Right renal pelvis (tissue), 4 donors: ENCODE results near the gene PHACTR3. TPM values are rescaled to one million over a fixed set of nuclear protein-coding genes. Genes with fewer than 3 reads are reported as not detected.

Source experiments
- DNase-seq, 4 donors: peaks; one replicate each; pipeline ENCODE4 v3.0.0-alpha.2; 2013; ENCODE audit warnings: low read depth in 4 of 4, low spot score in 3 of 4, missing footprints in 1 of 4
- polyA plus RNA-seq, 4 donors: library from polyadenylated mRNA; unstranded; fragments of 120-200 nt; gene quantifications; one replicate each; pipeline ENCODE4 v1.2.1, GENCODE V29; 2013; ENCODE audit not compliant: insufficient read length in 4 of 4

Gene PHACTR3
- polyA plus RNA-seq, 4 donors = 9.7 to 13.9 (median 13.0) TPM

DNA sequence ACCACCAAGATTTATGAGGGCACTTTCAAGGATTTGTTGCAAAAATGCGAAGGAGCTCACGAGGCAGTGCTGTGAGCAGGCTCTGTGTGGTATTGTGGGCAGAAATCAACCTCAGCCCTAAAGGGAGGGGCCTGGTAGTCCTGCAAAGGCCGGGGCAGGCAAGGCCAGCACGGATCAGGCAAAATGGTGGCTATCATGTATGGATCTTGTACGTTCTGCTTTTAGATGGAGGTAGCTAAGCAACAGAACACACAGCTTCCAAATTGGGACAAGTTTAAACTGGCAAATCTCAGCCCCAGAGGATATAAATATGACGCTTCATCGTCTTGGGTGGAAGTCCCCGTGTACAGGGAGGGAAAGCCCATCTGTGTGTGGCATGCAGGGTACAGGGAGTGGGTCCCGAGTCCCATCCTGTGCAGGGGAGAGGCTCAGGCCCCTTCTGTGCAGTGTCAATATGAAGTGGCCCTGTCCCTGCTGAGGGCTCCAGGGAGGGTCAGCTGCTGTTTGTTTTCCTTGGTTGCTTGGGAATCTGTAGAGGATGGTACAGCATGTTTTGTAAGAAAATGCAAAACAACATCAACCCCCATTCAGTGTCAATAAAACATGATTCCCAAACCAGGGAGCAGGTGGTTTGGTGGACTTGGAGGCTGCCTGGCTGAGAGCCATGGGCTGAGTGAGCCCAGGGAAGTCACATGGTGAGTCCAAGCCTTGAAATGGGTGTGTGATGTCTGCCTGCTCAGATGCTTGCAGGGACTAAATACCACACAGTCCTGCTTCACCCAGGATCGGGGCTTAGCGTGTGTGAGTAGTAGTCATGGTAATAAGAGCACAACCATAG, 216.1 kb downstream of the PHACTR3 start:
- no peak for DNase-seq

- DNase-seq = no peak
Measured at GRCh38 chr20:59821201-59821600, 216.9 kb downstream of the PHACTR3 start.

- no peak for DNase-seq
Measured at GRCh38 chr20:59821788-59822187, 217.4 kb downstream of the PHACTR3 start.

DNA sequence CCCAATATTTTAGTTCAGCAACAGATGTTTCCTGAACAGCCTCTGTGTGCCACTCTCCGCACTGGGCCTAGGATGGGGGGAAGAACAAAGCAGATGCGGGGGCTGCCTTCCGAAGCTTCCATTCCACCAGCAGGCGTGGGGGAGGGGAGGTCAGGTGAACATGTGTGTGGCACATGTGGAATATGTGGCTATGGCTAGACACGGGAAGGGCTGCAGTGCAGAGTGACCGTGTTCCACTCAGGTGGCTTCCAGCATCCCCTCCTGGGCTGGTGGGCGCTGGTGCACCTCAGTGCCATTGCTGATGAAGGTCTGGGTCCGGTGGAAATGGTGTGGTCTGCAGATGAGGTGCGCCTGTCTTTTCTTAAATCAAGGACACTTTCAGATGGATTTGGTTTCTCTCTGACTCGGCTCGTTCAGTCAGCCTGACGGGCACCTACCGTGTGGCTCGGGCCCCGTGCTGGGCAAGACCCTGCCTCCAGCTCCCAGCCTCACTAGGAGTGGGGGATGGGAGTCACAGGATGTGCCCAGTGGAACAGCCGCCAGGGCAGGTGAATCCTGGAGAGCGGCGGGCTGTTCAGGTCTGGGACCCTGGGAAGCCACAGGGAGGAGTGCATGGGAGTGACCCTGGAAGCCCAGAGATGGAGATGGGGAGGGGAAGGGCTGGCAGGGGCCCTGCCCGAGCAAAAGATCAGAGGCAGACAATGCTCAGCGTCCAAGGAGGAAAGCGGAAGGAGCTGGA, 218.1 kb downstream of the PHACTR3 start:
- no peak for DNase-seq

GRCh38 chr20:59823030-59823423, 218.7 kb downstream of the PHACTR3 start:
- DNase-seq = no peak

DNA sequence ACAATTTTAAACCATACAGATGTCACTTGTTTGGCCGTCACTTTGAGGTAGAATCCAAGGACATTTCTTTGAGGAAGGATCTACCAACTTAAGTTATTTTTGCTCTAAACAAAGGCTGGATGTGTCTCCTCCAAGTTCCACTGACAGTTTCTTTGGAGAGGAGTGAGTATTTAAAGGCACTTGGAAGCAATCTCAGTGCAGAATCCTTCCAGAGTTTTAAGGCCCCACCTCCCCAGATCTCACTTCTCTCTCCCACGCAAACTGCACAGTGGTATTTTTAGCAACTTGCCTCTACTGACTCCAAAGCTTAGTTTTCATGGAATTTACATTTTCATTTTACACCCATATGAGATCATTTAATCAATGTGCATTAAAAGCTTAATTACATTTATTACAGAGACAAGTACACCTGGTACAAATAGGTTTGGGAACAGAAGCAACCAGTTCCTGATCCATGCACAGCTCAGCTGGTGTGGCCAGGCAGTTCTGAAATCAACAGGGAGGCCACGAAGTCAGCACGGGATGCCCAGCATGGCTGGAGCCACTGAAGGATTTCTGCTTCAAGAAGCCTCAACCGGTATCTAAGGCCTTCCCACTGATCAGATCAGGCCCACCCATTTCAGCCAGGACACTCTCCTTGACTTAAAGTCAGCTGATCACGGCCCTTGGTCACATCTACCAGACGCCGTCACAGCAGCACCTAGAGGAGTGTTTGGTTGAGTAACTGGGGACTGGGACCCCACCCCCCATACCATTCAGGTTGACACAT, 219.3 kb downstream of the PHACTR3 start:
- DNase-seq = no peak

- no peak for DNase-seq
Measured at GRCh38 chr20:59824711-59825562, 220.6 kb downstream of the PHACTR3 start.

DNA sequence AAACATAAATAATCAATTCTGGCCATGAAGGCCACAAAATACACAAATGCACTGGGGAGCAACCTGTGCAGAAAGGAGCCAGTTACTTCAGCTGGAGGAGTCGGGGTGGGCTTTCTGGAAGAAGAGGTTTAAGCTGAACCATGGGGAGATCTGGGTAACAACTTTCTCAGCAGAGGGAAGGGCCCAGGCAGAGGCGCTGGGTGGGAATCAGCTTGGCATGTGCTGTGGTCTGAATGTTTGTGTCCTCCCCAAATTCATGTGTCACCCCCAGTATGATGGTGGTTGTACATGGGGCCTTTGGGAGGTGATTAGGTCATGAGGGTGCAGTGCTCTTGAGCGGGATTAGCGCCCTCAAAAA, 221.2 kb downstream of the PHACTR3 start:
- DNase-seq = no peak

- no peak for DNase-seq
Measured at GRCh38 chr20:59825944-59826759, 221.8 kb downstream of the PHACTR3 start.

DNA sequence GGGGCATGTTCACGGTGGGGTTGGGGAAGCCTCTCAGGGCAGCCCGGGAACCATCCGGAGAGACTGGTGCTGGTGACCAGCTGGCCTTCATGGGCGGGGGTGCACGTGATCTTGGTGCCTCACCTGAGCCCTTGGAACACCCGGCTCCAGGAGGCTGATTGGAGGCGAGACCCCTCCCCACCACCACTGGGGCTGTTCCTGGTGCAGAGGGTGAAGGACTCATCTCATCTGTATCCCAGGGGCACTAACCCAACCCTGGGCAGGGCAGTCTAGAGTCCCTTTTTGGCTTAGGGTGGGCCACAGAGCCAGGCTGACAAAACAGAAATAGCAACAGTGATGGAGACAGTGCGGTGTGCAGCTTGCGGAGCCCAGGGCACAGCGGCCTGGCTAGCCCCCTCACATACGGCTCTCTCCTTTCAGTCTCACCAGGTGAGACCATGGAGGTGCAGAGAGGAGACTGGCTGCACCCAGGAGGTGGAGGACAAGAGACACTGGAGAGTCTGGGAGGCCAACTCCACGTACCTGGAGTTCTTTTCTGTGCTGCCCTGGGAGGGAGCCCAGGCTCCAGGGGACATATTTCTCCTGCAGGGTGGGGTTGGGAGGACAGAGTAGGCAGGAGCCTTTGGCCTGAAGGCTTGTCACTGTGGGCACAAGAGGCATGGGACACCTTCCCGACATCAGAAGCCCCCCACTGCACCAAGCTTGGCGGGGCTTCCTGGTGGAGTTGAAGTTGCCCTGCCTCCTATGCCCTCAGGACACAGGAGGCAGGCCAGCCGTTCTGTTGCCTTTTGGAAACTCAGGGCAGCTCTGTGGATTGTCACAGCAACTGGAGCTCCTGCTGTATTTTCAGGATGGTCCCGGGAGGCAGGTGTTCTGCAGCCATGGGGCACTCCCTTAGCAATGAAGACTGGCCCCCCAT, 223.1 kb downstream of the PHACTR3 start:
- DNase-seq = no peak

DNA sequence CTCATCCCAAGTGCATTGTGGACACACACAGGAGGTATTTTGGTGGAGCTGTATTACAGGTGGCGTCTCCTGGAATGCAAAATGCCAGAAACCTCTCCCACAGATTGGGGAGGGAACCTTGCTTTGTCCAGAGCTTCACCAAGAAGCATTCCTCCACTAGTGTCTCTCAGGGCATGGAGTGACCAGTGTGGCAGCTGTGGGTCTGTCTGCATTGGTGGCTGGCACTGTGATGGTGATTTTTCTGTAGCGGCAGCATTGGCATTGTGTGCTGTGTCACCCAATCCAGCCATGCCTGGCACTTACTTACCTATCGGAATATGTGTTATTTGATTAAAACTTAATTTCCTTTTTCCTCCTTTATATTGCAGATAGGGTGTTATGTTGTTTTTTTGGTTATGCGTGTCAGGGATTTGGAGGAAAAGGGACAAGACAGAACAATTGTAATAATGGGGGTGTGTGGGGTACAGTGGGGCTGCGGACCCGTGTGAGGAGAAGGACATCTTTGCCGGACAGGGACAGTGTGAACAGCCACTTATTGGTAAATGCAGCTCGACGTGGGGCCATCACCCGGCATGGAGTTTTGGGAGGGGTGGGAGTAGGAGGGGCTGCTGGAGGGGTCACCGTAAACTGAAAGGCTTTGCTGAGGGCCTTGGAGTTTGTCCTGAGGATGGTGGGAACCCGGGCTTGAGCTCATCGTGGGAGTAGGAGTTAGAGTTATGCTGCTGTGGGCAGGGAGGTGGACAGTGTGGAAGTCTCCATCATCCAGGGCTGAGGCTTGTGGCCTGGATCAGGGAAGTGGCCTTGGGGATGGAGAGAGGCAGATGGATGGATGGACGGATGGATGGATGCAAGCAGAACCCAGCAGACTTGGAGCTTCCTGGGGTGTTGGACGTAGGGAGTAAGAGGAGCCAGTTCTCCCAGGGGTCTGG, 224.0 kb downstream of the PHACTR3 start:
- DNase-seq = no peak

DNA sequence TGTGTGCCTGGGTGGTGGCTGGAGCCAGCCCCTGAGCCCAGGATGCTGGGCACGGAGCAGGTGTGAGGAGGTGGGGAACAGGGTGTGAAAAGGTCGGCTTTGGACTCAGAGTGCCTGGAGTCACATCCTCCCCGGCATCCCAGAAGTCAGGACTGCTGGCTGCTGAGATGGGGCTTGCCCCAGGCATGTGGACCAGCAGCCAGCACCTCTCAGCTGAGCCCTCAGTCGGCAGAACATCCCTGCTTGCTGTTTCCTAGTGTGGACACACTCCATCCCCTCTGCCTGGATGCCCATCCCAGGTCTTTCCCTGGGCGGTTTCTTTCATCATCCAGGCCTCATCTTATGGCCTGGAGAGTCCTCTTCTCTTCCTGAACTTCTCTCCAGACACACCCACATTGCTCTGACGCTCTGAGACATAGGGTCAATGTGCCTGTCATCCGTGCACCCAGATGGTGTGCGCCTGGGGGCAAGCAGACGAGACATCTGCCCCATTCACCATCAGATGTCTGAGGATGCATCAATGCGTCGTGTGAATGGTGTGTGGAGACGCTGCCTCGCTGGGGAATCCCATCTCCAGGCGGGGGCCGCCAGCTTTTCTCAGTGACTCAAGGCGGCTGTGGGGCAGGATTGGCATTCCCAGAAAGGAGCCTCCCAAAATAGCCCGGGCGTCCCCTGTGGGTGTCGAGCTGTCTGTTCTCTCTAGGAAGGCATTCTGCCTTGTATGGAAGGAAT, 224.9 kb downstream of the PHACTR3 start:
- no peak for DNase-seq

DNA sequence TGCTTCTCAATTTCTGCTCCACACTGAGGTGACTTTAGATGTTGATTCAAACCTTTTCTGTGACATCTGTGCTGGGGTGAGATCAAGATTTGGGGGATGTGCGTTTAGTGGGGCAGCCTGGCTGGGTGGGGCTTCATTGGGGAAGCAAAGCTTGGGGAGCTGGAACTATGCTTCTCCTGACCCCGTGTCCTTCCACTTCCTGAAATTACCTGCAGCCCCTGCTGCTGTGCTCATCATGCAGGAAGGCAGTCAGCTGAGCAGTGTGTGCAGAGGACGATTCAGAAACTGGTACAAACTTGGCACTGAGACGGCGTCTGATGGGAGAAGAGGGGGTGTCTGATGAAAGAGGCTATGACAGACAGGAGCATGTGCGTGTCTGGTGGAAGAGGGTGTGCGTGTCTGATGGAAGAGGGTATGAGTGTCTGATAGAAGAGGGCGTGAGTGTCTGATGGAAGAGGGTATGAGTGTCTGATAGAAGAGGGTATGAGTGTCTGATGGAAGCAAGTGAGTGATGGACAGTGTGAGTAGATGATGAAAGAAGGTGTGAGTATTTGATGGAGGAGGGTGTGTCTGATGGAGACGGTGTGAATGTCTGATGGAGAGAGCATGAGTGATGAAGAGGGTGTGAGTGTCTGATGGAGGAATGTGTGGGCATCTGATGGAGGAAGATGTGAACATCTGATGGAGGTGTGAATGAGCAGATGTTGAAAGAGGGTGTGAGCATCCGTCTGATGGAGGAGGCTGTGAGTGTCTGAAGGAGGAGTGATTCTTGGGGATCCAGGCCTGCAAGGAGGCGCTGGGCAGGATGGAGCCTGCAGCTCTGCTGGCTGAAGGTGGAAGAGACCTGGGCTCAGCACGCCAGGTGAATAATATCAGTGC, 225.7 kb downstream of the PHACTR3 start:
- no peak for DNase-seq

DNA sequence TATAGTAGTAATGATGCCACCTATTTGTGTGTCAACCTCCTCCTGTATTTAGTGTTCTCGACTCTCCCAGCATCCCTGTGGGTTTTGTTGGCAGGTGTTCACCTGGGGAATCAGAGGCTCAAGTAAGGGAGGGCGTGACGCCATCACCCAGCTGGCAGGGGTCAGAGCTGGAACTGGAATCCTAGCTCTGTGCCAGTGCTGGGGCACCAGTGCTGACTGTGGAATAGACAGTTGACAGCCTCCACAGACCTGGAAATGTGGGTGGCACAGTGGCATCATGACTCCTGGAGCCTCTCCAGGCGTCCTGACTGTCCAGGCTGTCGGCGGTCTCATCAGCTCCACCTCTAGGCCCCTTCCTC, 226.3 kb downstream of the PHACTR3 start:
- no peak for DNase-seq

DNA sequence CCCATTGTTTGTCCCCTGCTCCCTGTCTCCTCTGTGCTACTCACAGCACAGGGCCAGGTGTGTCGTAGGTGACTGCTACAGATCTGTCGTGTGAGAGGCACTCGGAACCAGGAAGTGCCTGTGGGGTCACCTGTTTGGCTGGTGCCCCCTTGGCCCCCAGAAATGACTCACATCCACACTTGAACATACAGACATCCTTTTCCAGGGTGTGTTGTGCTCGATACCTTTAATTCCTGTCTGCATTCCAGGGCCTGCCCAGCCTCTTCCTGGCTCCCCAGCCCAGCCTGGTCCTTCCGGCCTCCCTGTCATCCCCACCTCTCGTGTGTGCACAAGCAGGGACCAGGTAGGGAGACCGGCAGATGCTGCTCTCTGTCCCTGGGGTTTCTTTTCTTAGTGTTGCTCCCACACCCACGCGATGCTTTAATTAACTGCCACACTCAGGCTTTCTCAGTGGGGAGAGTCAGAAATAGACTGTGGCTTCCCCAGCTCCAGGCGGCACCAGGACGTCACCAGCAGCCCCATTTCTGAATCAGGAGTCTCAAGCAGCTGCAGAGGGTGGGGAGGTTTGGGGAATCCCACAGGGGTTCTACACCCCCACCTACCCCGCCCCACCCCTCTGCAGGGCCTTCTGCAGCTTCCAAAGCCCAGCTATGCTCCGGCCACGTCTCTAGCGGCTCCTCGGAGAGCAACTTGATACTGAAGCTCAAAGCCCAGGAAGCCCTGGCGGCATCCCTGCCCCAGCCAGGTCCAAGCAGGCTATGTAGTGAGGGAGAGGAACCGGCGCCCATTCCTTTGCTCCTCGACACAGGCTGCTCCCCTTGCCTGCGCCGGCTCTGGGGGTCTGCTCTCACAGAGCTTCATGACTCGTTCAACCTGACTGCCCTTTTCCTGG, 226.9 kb downstream of the PHACTR3 start:
- DNase-seq = no peak
